Stimulated activated CD4-positive, alpha-beta T cell treated with anti-CD3 and anti-CD28 coated beads, Interleukin-12 subunit alpha, Interleukin-12 subunit beta, amount 100 ng/mL, for 48 hours (primary cell): ENCODE data around the gene RBKS.

Experiments used
- DNase-seq, 3 donors: peaks; one replicate each; pipeline ENCODE4 v3.0.0-alpha.2; 2020; ENCODE audit warnings: low read depth in 2 of 3, low spot score in 1 of 3

Gene RBKS

DNA sequence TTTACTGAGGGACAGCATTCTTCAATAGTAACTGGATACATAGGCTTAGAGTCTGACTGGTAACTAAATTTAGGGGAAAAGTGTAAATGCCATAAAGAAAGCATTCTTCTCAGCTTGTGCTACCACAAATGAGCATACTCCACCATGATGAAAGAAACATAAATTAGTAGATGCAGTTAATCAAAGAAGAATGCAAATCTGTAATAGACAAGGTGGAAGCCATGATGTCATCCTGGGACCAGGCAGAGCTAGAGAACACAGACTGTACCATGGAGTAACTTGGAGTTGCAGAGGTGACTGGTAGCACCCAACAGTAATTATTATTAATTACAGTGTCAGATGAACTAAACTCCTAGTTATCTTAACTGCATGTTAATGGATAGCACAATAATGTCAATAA lies 51.7 kb downstream of the RBKS start:
- DNase-seq = no peak

DNA sequence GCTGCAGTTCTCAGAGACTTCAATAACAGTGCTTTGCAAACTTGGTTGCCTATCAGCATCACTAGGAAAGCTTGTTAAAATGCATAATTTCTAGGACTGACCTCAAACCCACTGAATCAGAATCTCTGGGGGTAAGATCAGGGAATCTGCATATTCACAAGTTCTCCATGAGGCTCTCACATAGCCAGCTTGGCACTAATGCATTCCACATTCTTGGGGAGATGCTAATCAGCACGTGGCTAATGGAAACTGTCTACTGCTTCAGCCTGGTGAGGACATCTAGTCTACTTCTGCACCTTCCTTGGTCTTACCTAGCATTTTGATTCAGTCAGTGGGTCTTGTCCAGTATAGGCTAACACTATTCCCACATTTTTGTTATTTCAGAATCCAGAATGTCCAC lies 56.3 kb downstream of the RBKS start:
- no peak for DNase-seq

DNA sequence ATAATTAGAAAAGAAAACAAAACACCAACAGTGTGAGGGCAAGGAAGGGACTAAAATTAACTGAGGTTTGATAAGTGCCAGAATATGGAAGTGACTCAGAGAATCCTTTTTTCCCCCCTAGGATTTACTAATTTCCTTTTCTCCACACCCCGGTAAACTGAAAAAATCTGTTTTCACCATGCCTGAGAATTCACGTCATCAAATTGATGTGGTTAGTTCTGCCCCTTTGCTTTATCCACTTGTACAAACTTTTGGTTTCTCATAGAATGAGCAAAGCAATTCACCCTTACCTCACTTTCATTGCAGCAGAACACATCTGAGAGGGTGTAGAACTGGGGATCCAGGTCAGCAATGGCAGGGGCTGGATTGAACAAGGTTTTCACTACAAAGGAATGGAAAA lies 57.8 kb downstream of the RBKS start:
- DNase-seq = no peak

DNA sequence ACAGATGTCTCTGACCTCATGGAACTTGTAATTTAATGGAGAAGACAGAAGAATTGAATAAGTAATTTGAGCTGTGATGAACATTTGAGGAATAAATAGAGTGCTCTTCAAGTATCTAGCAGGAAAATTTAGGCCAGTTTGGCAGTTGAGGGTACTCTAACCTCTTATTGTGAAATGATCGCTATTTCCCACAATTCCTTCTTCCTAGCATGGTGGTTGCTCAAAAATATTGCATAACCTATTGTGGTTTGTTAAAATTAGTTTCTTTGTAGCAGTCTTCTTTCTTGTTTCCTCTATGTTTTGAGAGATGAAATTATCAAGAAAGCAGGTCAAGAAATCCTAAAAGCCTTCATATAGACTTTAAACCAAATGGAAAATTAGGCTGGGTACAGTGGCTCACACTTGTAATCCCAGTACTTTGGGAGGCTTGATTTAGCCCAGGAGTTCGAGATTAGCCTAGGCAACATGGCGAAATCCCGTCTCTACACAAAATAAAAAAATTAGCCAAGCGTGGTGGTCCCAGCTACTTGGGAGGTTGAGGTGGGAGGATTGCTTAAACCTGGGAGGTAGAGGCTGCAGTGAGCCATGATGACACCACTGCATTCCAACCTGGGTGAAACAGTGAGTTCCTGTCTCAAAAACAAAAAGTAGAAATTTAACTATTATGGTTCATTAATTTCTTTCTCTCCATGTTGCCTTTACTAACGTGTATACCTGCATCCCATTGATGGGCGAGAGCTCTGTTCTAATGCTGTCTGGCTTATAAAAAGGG lies 58.7 kb downstream of the RBKS start:
- DNase-seq = no peak

DNA sequence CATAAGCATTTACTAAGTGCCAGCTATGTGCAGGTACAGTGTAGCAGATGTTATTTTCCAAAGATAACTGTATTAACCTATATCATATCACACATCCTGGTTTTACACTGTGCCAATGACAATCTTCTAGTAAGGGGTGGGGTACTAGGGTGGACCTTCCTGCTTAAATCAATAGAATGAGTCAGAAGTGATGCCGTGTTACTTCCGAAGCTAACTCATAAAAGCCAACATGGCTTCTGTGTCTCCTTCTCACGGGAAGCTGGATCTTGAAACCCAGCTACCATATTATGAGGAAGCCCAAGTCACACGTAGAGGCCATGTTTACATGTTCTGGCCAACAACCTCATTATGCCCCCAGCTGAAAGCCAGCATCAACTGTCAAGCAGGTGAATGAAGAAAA lies 59.5 kb downstream of the RBKS start:
- no peak for DNase-seq

DNA sequence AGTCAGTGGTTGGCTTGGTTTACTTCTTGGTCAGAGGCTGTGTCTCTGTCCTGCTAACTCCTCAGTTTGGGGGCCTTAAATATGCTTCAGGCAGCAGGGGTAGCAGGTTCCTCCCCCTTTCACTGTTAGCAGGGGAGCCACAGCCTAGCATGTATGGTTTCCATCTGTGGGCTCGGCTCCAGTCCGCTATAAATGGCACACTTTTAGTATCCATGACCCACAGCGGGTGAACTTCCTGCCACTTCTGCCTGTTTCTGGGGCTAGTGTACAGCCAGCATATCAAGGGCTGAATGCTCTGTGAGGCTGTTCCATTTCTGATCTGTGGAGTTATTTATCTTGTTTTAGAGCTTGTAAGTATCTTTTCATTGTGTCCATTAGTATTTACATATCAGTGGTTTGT lies 60.4 kb downstream of the RBKS start:
- no peak for DNase-seq

DNA sequence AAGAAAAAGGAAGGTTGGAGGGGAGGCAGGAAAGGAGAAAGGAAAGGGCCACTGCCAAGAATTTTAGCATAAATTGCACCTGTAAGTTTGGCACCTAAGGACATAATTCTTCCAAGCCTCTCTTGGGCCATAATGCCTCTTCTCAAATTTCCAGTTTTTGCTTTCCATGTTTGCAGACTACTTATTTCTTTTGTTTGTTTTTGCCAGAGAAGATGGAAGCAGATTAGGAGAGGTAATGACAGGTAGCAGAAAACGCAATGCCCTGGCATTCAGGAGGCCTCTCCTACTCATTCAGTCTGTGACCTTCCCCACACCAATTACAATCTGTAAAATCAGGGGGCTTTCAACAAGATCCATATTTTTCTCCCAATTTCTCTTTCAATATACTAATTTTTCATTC lies 61.9 kb downstream of the RBKS start:
- no peak for DNase-seq

DNA sequence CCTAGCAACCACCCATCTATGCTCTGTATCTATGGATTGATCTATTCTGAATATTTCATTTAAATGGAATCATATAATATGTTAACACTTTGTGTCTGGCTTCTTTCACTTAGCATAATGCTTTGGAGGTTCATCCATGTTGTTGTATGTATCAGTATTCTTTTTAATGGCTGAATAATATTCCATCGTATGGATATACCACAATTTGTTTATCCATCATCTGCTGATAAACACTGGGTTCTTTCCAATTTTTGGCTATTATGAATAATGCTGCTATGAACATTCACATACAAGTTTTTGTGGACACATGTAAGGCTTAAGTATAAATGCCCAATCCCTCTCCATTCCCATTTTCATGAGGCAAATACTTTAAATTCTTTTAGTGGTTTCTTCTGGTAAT lies 65.8 kb downstream of the RBKS start:
- no peak for DNase-seq

DNA sequence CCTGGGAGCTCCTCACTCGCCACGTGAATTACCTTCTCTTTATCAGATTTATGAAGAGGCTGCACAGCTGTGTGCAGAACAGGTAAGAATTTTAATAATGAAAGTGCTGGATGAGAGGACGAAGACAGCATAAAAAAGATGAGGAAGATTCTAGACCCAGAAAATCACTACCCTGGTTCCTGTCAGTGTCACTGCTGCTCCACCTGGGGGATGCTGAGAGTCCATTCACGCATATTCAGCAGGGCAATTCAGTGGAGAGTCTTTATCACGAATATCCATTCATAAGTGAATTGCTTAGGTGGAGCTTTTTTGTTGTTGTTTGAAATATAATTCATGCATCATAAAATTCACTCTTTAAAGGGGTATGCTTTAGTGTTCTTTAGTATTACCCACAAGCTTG lies 66.6 kb downstream of the RBKS start:
- DNase-seq = no peak

DNA sequence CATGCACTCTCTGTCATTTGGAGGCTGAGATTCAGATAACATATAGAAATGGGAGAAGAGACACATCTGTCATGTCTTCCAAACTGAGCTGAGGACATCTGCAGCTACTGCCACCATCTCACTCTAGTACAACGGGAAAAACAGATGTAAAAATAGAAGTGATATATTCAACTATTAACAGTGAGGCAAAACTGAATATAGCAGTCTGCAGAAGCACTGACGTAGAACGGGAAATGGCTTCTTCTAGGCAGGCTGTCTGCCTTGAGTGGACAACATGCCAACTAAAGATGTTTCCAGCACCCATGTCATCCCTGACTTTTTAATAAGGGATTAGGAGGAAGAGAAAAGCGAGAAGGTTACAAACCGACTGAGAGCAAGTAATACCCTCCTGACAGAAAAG lies 67.1 kb downstream of the RBKS start:
- no peak for DNase-seq

DNA sequence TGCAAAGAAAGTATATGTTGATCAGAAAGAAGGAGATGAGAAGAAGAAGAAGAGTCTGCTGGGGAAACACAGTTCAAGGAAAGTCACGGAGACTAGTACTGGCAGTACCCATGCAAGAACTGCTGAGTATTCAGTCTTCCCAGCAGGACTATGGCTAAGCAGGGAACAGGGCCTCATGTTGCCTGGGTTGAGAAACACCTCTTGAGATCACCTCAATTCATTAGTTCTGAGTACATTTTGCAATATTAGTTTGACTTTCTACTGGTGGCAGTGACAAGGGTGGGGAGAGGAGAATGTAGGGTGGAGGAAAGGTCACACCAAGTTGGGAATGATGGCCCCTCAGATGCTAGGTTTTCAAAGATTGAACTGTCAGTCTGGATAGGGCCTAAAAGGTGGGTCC lies 68.1 kb downstream of the RBKS start:
- no peak for DNase-seq

DNA sequence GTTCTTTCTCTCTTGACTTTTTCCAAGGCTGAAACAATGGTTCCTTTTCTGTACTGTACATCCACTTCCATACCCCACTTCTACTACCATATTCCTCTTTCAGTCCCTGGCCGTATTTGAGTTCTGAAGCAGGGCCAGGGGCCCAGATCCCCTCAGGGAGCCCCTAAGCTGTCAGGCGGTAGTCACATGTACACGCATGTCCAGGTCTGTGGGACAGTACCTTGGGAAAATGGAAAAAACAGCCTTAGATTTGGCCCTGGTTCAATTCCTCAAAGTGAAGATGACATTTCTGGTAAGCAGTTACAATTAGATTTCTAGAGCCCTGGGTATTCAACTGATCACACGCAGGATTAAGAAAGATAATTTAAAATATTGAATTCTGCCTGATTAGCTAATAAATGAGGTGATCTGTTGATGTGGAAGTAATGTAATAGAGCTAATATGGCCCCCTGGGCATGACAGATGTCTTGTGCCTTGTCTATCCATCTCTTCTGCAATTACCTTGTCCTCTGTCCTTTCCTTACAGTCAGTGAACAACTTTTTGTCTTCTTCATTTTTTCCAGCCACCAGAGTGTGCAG lies 74.2 kb downstream of the RBKS start:
- DNase-seq = no peak

DNA sequence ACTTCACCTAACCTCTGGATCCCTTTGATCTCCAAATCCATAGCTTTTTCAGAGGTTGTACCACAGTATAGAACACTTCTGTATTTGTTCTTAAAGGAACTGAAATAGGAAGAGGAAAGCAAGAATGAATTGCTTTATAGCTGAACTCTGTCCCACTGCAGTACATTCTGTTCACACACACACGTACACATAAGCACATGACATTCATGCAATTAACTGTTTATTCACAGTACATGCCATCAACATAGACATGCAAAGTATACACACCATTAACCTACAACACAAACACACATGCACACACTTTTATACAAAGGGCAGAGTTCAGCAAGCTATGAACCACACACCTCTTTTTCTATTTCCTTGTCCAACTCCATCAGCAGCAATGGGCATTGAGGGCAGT lies 75.4 kb downstream of the RBKS start:
- DNase-seq = no peak

DNA sequence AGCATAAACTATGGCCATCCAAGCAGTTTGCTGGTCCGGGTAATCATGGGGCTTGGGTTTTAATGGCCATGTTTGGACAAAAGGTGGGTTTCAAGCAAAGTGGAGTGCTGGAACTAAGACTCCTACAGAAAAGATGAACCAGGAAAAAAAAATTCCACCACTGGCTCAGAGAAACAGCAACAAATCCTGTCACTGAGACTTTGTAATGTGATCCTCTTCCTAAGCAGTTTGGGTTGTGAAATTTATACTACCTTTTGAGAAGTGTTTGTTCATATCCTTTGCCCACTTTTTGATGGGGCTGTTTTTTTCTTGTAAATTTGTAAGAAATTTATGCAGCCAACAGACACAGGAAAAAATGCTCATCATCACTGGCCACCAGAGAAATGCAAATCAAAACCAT lies 78.4 kb downstream of the RBKS start:
- no peak for DNase-seq

DNA sequence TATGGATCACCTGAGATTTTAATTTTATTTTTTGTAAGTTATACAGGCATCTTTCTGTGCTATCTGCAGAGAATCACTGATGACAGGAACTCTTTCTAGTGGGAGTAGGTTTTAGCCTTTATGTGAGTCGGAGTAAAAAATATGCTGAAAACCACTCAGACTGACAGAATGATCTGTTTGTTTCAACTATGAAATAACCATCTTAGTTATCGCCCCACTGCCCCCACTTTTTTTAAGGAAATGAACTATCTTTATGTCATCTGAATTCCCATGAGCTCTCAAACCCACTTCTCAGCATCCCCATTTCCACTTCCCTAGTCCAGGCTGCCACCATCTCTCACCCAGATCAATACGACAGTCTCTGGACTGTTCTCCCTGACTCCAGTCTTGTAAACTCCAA lies 79.7 kb downstream of the RBKS start:
- no peak for DNase-seq

DNA sequence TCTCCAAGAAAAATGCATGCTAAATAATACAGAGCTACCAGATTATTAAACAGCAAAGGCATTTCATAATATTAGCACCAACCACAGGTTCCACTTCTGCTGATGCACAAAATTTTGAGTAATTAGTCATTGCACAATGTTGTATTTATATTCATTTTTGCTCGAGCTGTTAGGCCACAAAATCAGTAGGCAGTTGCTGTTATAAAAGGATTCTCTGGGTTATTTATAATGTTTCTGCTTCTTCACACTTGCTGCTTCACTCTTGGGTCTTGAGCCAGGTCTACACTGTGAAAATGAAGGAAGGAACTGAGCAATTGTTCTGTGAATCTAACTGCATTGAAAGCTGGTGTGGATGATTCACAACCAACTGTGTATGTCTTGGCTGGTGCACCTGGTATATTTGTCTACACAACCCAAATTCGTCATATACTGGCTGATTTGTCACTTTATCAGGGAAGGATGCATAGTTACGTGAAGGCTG lies 80.4 kb downstream of the RBKS start:
- DNase-seq = no peak

DNA sequence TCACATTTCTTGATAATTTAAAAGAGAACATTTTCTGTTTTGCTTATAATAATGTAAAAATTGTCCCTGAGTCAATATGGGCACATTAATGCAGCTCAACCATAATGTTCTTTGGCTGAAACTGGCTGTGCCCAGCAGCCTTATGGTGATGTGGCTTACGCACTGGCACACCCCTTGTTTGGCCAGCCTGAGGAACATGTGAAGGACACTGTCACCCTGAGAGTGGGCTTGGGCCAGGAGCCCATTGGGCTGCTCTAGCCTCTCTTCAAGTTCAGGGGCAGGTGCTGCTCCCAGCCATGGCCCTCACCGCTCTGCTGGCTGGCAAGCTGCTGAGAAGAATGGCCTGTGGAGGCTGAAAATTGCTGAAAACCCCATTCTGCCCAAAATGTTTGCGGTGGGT lies 81.2 kb downstream of the RBKS start:
- DNase-seq = no peak

DNA sequence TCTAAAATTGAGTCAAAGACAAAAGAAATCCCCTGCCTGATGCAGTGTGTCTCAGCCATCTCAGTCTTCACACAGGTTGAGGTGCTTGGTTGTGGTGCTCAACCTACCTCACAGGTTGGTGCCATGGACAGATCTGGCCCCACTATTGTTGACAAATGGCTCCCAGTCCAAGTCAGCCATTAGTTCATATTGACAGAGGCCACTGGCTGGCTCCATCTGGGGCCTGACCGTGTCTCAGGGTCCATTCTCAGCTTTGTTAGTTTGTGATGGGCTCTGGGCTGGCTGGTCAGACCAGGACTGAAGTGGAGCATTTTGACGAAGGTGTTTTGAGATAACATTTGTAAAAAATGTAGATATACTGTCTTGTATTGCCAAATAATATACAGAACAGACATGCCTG lies 81.8 kb downstream of the RBKS start:
- no peak for DNase-seq

DNA sequence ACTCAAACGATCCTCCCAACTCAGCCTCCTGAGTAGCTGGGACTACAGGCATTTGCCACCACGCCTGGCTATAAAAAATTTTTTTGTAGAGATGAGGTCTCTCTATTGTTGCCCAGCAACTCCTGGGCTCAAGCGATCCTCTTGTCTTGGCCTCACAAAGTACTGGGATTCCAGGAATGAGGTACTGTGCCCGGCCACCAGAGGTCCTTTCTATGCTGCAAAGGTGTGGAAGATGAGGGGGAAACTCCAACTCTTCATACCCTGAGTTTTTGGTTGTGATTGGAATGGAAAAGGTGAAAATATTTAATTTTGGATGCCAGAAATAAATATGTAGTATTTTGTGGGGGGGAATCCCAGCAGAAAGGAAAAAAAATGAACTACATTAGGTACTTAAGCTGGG lies 82.7 kb downstream of the RBKS start:
- peak in 1 of 3 donors; percentile 7 for DNase-seq

DNA sequence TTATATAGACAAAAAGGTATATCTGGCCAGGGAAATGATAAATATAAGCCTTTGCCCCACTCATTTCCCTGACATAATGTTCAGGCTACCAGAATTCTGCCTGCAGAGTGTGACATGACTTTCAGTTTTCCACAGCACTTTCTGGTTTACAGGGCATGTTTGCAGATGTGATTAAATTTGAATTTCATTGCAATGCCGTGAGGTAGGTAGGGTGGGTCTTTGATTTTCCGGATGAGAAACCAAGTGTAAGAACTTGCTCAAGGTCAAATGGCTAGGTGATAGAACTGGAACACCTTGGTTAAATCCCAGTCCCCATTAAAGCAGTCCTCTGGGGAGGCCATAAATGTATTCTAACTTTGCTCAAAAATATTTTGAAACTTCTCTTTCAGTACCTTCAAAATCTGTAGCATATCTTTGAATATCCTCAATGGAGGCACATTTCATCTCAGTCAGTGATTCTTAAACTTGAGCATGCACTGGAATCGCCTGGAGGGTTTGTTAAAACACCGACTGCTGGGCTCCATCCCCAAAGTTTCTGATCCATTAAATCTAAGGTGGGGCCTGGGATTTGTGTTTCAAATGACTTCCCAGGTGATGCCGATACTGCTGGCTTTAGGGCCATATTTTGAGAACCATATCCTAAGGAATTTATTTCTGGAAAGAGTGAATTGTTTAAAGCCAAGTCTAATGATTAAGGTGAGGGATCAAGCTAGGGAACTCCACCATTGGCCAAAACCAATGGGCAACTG lies 83.7 kb downstream of the RBKS start:
- DNase-seq = no peak

DNA sequence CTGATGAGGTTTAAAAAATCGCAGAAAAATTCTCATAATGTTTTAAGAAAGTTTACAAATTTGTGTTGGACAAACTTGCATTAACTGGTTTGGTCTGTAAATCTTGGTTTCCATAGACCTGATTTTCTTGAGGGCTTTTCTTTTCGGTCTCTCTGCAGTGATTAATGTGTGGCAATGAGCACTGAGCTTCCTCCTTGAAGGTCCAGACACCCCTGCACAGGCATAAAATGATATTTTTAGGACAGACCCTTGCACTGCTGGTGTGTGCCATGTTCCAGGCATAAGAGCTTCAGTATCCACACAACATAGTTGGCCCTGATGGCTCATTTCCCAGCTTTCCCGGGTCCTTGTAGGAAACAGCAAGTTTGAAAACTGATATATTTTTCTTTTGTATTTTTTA lies 85.0 kb downstream of the RBKS start:
- DNase-seq = no peak

DNA sequence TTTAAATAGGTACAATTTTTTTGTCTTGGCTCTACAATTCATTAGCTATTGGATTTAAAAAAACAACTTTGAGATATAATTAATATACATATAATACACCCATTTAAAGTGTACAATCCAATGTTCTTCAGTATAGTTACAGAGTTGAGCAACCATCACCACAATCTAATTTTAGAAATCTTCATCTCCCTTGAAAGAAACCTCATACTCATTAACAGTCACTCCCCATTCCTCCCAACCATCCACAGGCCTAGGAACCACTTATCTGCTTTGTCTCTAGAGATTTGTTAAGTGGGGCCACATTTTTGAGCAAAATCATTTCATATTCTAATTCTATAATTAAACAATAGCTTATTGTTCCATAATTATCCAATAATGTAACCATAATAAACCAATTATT lies 86.0 kb downstream of the RBKS start:
- DNase-seq = no peak
